Measurements from ENCODE around the gene MAP1S.
A peak's percentile ranks its signal among the peaks of the same experiment; 100 is the strongest.
"Not testable (repeated sequence)": the region's sequence is repeated elsewhere in the genome, so short reads cannot be mapped to it uniquely, and the experiment has no call there.

The MAP1S gene

GRCh38 chr19:17764348-17764747 lies 45.1 kb downstream of the MAP1S start:
- H3K4me1 ChIP-seq (ENCODE audit: control insufficient read depth in 1 of 2, insufficient read depth in 2 of 2, low read length in 2 of 2), result peaks cover 5 to 13% of the 10 kb centered on the region in 2 donors
- H3K27ac ChIP-seq (ENCODE audit: low read depth, low read length), result no peak overlapping the region
- no peaks in the 10 kb centered on the region for H3K36me3 ChIP-seq (ENCODE audit: control insufficient read depth in 1 of 2, insufficient read depth in 2 of 2, low read length in 2 of 2)
- H3K9ac ChIP-seq (ENCODE audit: low read depth in 1 of 2, low read length in 2 of 2), result no peak overlapping the region
- no peaks in the 10 kb centered on the region for H3K9me3 ChIP-seq (ENCODE audit: control insufficient read depth in 1 of 2, low read length in 2 of 2)
- H3K27me3 ChIP-seq (ENCODE audit: control insufficient read depth in 1 of 2, insufficient read depth in 2 of 2, low read length in 2 of 2), result no peaks in the 10 kb centered on the region
- no peak overlapping the region for H3K4me3 ChIP-seq (ENCODE audit: low read depth in 1 of 2, low read length in 2 of 2)

- Histone ChIP-seq H3K9me3 (ENCODE audit: control insufficient read depth in 1 of 2, low read length in 2 of 2) (no peaks in the 10 kb centered on the region), H3K9ac (ENCODE audit: low read depth in 1 of 2, low read length in 2 of 2) (peak overlapping the region in 1 of 2 donors; percentile 25), H3K27ac (ENCODE audit: low read depth, low read length) (peak overlapping the region; percentile 56), H3K4me3 (ENCODE audit: low read depth in 1 of 2, low read length in 2 of 2) (no peak overlapping the region), H3K27me3 (ENCODE audit: control insufficient read depth in 1 of 2, insufficient read depth in 2 of 2, low read length in 2 of 2) (no peaks in the 10 kb centered on the region), H3K36me3 (ENCODE audit: control insufficient read depth in 1 of 2, insufficient read depth in 2 of 2, low read length in 2 of 2) (peaks cover 0 to under 1% of the 10 kb centered on the region in 2 donors), H3K4me1 (ENCODE audit: control insufficient read depth in 1 of 2, insufficient read depth in 2 of 2, low read length in 2 of 2) (peaks cover 5 to 13% of the 10 kb centered on the region in 2 donors)
Observed at GRCh38 chr19:17765069-17765618, 45.9 kb downstream of the MAP1S start.

DNA sequence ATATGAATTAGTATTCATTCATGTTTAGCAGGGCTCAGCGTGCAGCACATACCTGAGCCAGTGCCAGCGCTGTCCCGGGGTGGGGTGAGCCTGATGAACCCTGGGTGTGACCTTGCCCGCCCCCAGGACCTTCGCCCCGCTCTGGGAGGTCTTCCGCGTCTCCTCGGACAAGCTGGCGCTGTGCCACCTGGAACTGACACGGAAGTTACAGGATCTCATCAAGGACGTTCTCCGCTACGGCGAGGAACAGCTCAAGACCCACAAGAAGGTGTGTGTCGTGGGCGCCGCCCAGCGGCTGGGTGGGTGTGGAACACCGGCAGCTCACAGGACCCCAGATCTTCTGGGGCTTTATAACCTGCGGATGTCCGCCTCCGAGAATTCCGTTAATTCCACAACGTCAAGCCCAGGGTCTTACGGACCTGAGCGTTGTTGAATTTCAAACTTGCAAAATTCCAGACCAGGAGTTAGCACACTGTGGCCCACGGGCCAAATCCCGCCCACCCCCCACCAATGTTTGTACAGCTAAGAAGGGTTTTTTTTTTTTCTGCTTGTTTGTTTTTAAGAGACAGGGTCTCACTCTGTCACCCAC lies 47.4 kb downstream of the MAP1S start:
- H3K9ac ChIP-seq (ENCODE audit: low read depth in 1 of 2, low read length in 2 of 2), result peak overlapping the region in 1 of 2 donors; percentile 1
- H3K27me3 ChIP-seq (ENCODE audit: control insufficient read depth in 1 of 2, insufficient read depth in 2 of 2, low read length in 2 of 2), result no peaks in the 10 kb centered on the region
- H3K36me3 ChIP-seq (ENCODE audit: control insufficient read depth in 1 of 2, insufficient read depth in 2 of 2, low read length in 2 of 2), result peaks cover 0 to 5% of the 10 kb centered on the region in 2 donors
- H3K9me3 ChIP-seq (ENCODE audit: control insufficient read depth in 1 of 2, low read length in 2 of 2), result no peaks in the 10 kb centered on the region
- H3K27ac ChIP-seq (ENCODE audit: low read depth, low read length), result peak overlapping the region; percentile 17
- peaks cover 5 to 13% of the 10 kb centered on the region in 2 donors for H3K4me1 ChIP-seq (ENCODE audit: control insufficient read depth in 1 of 2, insufficient read depth in 2 of 2, low read length in 2 of 2)
- no peak overlapping the region for H3K4me3 ChIP-seq (ENCODE audit: low read depth in 1 of 2, low read length in 2 of 2)

GRCh38 chr19:17767559-17767958 lies 48.3 kb downstream of the MAP1S start:
- no peaks in the 10 kb centered on the region for H3K27me3 ChIP-seq (ENCODE audit: control insufficient read depth in 1 of 2, insufficient read depth in 2 of 2, low read length in 2 of 2)
- H3K4me3 ChIP-seq (ENCODE audit: low read depth in 1 of 2, low read length in 2 of 2), result no peak overlapping the region
- no peak overlapping the region for H3K27ac ChIP-seq (ENCODE audit: low read depth, low read length)
- H3K9ac ChIP-seq (ENCODE audit: low read depth in 1 of 2, low read length in 2 of 2), result no peak overlapping the region
- H3K9me3 ChIP-seq (ENCODE audit: control insufficient read depth in 1 of 2, low read length in 2 of 2), result no peaks in the 10 kb centered on the region
- peaks cover 0 to 9% of the 10 kb centered on the region in 2 donors for H3K36me3 ChIP-seq (ENCODE audit: control insufficient read depth in 1 of 2, insufficient read depth in 2 of 2, low read length in 2 of 2)
- H3K4me1 ChIP-seq (ENCODE audit: control insufficient read depth in 1 of 2, insufficient read depth in 2 of 2, low read length in 2 of 2), result peaks cover 5 to 13% of the 10 kb centered on the region in 2 donors

DNA sequence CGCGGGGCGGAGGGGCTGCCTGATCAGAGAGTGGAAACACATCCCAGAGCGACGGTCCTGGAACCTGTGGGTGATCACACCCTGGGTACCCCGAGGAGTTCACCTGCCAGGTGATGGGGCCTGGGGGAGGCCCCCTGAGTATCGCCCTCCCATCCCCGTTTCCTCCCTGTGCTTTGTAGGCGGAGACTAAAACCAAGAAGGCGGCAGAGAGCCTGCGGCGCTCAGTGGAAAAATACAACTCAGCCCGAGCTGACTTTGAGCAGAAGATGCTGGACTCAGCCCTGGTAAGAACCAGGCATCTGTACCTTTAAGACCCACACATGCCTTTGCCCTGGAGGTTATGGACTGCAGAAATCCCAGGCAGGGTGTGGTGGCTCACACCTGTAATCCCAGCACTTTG lies 51.3 kb downstream of the MAP1S start:
- no peak overlapping the region for H3K27ac ChIP-seq (ENCODE audit: low read depth, low read length)
- no peaks in the 10 kb centered on the region for H3K9me3 ChIP-seq (ENCODE audit: control insufficient read depth in 1 of 2, low read length in 2 of 2)
- H3K4me3 ChIP-seq (ENCODE audit: low read depth in 1 of 2, low read length in 2 of 2), result no peak overlapping the region
- H3K36me3 ChIP-seq (ENCODE audit: control insufficient read depth in 1 of 2, insufficient read depth in 2 of 2, low read length in 2 of 2), result peaks cover 0 to 9% of the 10 kb centered on the region in 2 donors
- H3K4me1 ChIP-seq (ENCODE audit: control insufficient read depth in 1 of 2, insufficient read depth in 2 of 2, low read length in 2 of 2), result peaks cover 5 to 8% of the 10 kb centered on the region in 2 donors
- no peak overlapping the region for H3K9ac ChIP-seq (ENCODE audit: low read depth in 1 of 2, low read length in 2 of 2)
- H3K27me3 ChIP-seq (ENCODE audit: control insufficient read depth in 1 of 2, insufficient read depth in 2 of 2, low read length in 2 of 2), result no peaks in the 10 kb centered on the region

DNA sequence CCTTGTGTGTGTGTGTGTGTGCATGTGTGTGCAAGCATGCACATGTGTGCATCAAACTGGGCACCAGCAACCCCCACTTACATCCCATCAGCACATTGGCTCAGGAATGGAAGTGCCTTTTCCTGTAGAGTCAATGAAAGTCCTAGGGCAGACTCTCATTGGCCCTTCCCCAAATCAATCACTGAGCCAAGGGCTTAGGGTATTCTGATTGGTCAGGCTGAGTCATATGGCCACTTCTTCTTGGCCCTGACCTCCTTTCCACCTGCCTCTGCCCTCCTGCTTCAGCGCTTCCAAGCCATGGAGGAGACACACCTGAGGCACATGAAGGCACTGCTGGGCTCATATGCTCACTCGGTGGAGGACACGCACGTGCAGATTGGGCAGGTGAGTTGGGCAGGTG lies 52.9 kb downstream of the MAP1S start:
- Histone ChIP-seq H3K4me1 (ENCODE audit: control insufficient read depth in 1 of 2, insufficient read depth in 2 of 2, low read length in 2 of 2) (no peaks in the 10 kb centered on the region), H3K27ac (ENCODE audit: low read depth, low read length) (no peak overlapping the region), H3K4me3 (ENCODE audit: low read depth in 1 of 2, low read length in 2 of 2) (no peak overlapping the region), H3K36me3 (ENCODE audit: control insufficient read depth in 1 of 2, insufficient read depth in 2 of 2, low read length in 2 of 2) (peaks cover 0 to 9% of the 10 kb centered on the region in 2 donors), H3K9ac (ENCODE audit: low read depth in 1 of 2, low read length in 2 of 2) (no peak overlapping the region), H3K27me3 (ENCODE audit: control insufficient read depth in 1 of 2, insufficient read depth in 2 of 2, low read length in 2 of 2) (no peaks in the 10 kb centered on the region), H3K9me3 (ENCODE audit: control insufficient read depth in 1 of 2, low read length in 2 of 2) (no peaks in the 10 kb centered on the region)

DNA sequence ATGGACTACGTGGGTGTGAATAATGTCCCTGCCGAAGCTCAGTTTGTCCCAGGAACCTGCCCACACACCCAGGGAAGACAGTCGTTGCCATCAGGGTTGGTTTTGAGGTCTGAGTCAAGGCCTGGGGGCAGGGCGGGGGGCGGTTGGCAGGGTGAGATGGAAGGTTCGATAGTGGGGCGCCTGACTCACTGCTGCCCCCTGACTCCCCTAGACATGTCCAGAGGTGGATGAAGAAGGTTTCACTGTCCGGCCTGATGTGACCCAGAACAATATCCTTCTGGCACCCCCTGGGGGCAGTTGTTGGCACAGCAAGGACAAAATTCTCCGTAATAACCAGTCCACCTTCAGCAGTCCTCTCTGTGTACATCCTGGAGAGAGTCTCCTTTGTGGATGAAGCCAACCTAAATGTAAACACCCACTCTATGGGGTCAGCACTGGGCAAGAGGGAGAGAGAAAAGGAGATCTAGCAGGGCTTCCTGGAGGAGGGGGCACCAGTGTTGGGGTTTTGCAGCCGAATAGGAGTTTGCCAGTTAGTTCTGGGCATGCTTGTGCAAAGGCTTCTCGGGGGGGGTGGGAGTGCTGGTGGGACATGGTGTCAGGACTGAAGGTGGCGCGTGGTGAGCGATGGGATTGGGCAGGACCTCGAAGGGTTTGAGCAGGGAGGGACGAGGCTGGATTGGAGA lies 56.1 kb downstream of the MAP1S start:
- H3K4me3 ChIP-seq (ENCODE audit: low read depth in 1 of 2, low read length in 2 of 2), result no peak overlapping the region
- peaks cover 0 to 6% of the 10 kb centered on the region in 2 donors for H3K36me3 ChIP-seq (ENCODE audit: control insufficient read depth in 1 of 2, insufficient read depth in 2 of 2, low read length in 2 of 2)
- peaks cover 10 to 11% of the 10 kb centered on the region in 2 donors for H3K4me1 ChIP-seq (ENCODE audit: control insufficient read depth in 1 of 2, insufficient read depth in 2 of 2, low read length in 2 of 2)
- no peak overlapping the region for H3K9ac ChIP-seq (ENCODE audit: low read depth in 1 of 2, low read length in 2 of 2)
- H3K27me3 ChIP-seq (ENCODE audit: control insufficient read depth in 1 of 2, insufficient read depth in 2 of 2, low read length in 2 of 2), result no peaks in the 10 kb centered on the region
- H3K27ac ChIP-seq (ENCODE audit: low read depth, low read length), result no peak overlapping the region
- H3K9me3 ChIP-seq (ENCODE audit: control insufficient read depth in 1 of 2, low read length in 2 of 2), result no peaks in the 10 kb centered on the region

- Histone ChIP-seq H3K36me3 (ENCODE audit: control insufficient read depth in 1 of 2, insufficient read depth in 2 of 2, low read length in 2 of 2) (peaks cover 0 to 3% of the 10 kb centered on the region in 2 donors), H3K27me3 (ENCODE audit: control insufficient read depth in 1 of 2, insufficient read depth in 2 of 2, low read length in 2 of 2) (no peaks in the 10 kb centered on the region), H3K9ac (ENCODE audit: low read depth in 1 of 2, low read length in 2 of 2) (no peak overlapping the region), H3K27ac (ENCODE audit: low read depth, low read length) (no peak overlapping the region), H3K9me3 (ENCODE audit: control insufficient read depth in 1 of 2, low read length in 2 of 2) (no peaks in the 10 kb centered on the region), H3K4me1 (ENCODE audit: control insufficient read depth in 1 of 2, insufficient read depth in 2 of 2, low read length in 2 of 2) (peaks cover 11 to 13% of the 10 kb centered on the region in 2 donors), H3K4me3 (ENCODE audit: low read depth in 1 of 2, low read length in 2 of 2) (no peak overlapping the region)
Observed at GRCh38 chr19:17775991-17776803, 56.9 kb downstream of the MAP1S start.

DNA sequence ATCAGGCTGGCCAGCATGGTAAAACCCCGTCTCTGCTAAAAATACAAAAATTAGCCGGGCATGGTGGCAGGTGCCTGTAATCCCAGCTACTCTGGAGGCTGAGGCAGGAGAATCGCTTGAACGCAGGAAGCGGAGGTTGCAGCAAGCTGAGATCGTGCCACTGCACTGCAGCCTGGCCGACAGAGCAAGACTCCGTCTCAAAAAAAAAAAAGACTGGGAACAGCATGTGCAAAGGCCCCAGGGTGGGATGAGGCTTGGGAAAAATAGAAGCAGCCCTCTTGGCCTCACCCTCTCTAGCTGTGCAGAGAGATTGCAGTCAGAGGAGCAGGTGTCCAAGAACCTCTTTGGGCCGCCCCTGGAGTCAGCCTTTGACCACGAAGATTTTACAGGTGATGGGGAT lies 58.6 kb downstream of the MAP1S start:
- not testable (repeated sequence) for H3K9me3 ChIP-seq (ENCODE audit: control insufficient read depth in 1 of 2, low read length in 2 of 2); H3K9ac ChIP-seq (ENCODE audit: low read depth in 1 of 2, low read length in 2 of 2); H3K27me3 ChIP-seq (ENCODE audit: control insufficient read depth in 1 of 2, insufficient read depth in 2 of 2, low read length in 2 of 2); H3K36me3 ChIP-seq (ENCODE audit: control insufficient read depth in 1 of 2, insufficient read depth in 2 of 2, low read length in 2 of 2); H3K4me3 ChIP-seq (ENCODE audit: low read depth in 1 of 2, low read length in 2 of 2); H3K27ac ChIP-seq (ENCODE audit: low read depth, low read length)
- peaks cover 11 to 13% of the 10 kb centered on the region in 2 donors for H3K4me1 ChIP-seq (ENCODE audit: control insufficient read depth in 1 of 2, insufficient read depth in 2 of 2, low read length in 2 of 2)
